HepG2 (cell line): ENCODE results near the gene TRDMT1. TPM values are rescaled to one million over a fixed set of nuclear protein-coding genes. Genes with fewer than 3 reads are reported as not detected.

Experiments used
- ATAC-seq: fragments of 200-7000 bp; cut with Tn5 transposase; 3 replicates; pipeline ENCODE4 v1.9.1; 2020; ENCODE audit warnings: mild to moderate bottlenecking, moderate library complexity
- BruUV-seq: library from RNA; stranded (reverse); fragments of 400-500 nt; replicated peaks from 2 replicates; lab custom pipeline; 2021; lab: Mats Ljungman, UMichigan
- CTCF ChIA-PET: fragments of 300-600 bp; formaldehyde crosslinking; extraction: SDS; loops from one replicate; lab custom pipeline; 2021; ENCODE audit warnings: low total read pairs, inconsistent platforms, low intra/inter-chr PET ratio; lab: Yijun Ruan, JAX
- POLR2A ChIA-PET: fragments of 350-600 bp; sonication (Branson Sonifier 250); formaldehyde crosslinking; loops from one replicate; lab custom pipeline; 2020; ENCODE audit warnings: antibody characterized with exemption, inconsistent platforms; lab: Yijun Ruan, JAX
- DNase-seq: peaks from one replicate; pipeline ENCODE4 v3.0.0-alpha.2; 2015; ENCODE audit warnings: low spot score
- FAIRE-seq: peaks from 3 replicates; lab custom pipeline; 2011; peaks lifted over from hg19 to GRCh38; lab: Jason Lieb, UNC
- H2AFZ ChIP-seq: one replicate; pipeline ENCODE4 v1.6.1; 2011; ENCODE audit warnings: low read length, inconsistent platforms
- H3K27ac ChIP-seq: fragments of 300-600 bp; 3 replicates; pipeline ENCODE4 v1.8.0; 2011; ENCODE audit warnings: mixed run types, mild to moderate bottlenecking, mixed read lengths, low read length, inconsistent platforms; ENCODE audit not compliant: insufficient read depth; ENCODE audit errors: extremely low read length
- H3K27me3 ChIP-seq, 2 experiments: fragments of 200-600 bp in 1 of 2; 2 replicates in 1 of 2; 3 replicates in 1 of 2; pipeline versions ENCODE4 v1.6.0 to v1.8.0; 2011; ENCODE audit warnings: low read length in 2 of 2, mild to moderate bottlenecking in 2 of 2, moderate library complexity in 2 of 2, inconsistent platforms in 1 of 2; ENCODE audit not compliant: insufficient read depth in 2 of 2, control insufficient read depth in 1 of 2
- H3K36me3 ChIP-seq, 2 experiments: fragments of 200-600 bp in 1 of 2; replicated peaks in 1 of 2; 2 replicates in 1 of 2; 3 replicates in 1 of 2; pipeline versions ENCODE4 v1.5.1 to v1.8.0; 2011; ENCODE audit warnings: low read length in 2 of 2, inconsistent platforms in 1 of 2; ENCODE audit not compliant: insufficient read depth in 2 of 2, control insufficient read depth in 1 of 2
- H3K4me1 ChIP-seq: 2 replicates; pipeline ENCODE4 v1.5.1; 2012; ENCODE audit warnings: low read length, inconsistent platforms; ENCODE audit not compliant: insufficient read depth
- H3K4me2 ChIP-seq: 2 replicates; pipeline ENCODE4 v1.6.0; 2011; ENCODE audit warnings: low read depth, low read length, inconsistent platforms
- H3K4me3 ChIP-seq, 3 experiments: fragments of 200-600 bp in 1 of 3; sonication (generic), shearing (Covaris generic) in 1 of 3; replicated peaks in 1 of 3; 2 replicates each; pipeline ENCODE4 v1.5.1; 2011 to 2016; ENCODE audit warnings: low read length in 3 of 3, inconsistent platforms in 2 of 3, low read depth in 2 of 3, mild to moderate bottlenecking in 2 of 3, control low read depth in 1 of 3, mixed read lengths in 1 of 3; ENCODE audit not compliant: insufficient read depth in 1 of 3
- H3K79me2 ChIP-seq: one replicate; pipeline ENCODE4 v1.6.1; 2011; ENCODE audit warnings: low read length, inconsistent platforms; ENCODE audit not compliant: insufficient read depth
- H3K9ac ChIP-seq: 2 replicates; pipeline ENCODE4 v1.6.0; 2011; ENCODE audit warnings: mild to moderate bottlenecking, low read depth, low read length, inconsistent platforms; ENCODE audit not compliant: insufficient read depth
- H3K9me3 ChIP-seq: 2 replicates; pipeline ENCODE4 v1.5.1; 2012; ENCODE audit warnings: mild to moderate bottlenecking, low read length
- H4K20me1 ChIP-seq: 2 replicates; pipeline ENCODE4 v1.6.0; 2011; ENCODE audit warnings: inconsistent platforms, mild to moderate bottlenecking, low read length, moderate library complexity; ENCODE audit not compliant: insufficient read depth
- BCL6 ChIP-seq: IDR thresholded peaks from 2 replicates; pipeline ENCODE4 v1.6.1; 2016; ENCODE audit warnings: missing genetic modification reagents, missing compliant biosample characterization
- IRX3 ChIP-seq: sonication (generic); formaldehyde crosslinking; IDR thresholded peaks from 2 replicates; pipeline ENCODE4 v1.8.1; 2023; ENCODE audit warnings: mild to moderate bottlenecking, low read depth, missing genetic modification reagents, borderline replicate concordance
- ZFAT ChIP-seq: sonication (generic); formaldehyde crosslinking; conservative IDR thresholded peaks from 2 replicates; pipeline ENCODE4 v1.8.1; 2023; ENCODE audit warnings: missing genetic modification reagents, inconsistent platforms
- ZFP90 ChIP-seq: sonication (generic); formaldehyde crosslinking; IDR thresholded peaks from 2 replicates; pipeline ENCODE4 v1.8.0; 2022; ENCODE audit warnings: missing genetic modification reagents, mild to moderate bottlenecking, inconsistent platforms, borderline replicate concordance
- ZNF337 ChIP-seq: sonication (generic); formaldehyde crosslinking; IDR thresholded peaks from 2 replicates; pipeline ENCODE4 v1.5.1; 2020; ENCODE audit warnings: missing genetic modification reagents, low read depth, mild to moderate bottlenecking, borderline replicate concordance
- ZNF562 ChIP-seq: sonication (generic); formaldehyde crosslinking; IDR thresholded peaks from 2 replicates; pipeline ENCODE4 v1.8.0; 2022; ENCODE audit warnings: missing genetic modification reagents, borderline replicate concordance
- WGBS: methylation state at CpG from one replicate; pipeline ENCODE4 v1.1.6; 2017; ENCODE audit warnings: low lambda C conversion rate; 5-methylcytosine and 5-hydroxymethylcytosine counted together
- in situ Hi-C: cut with HindIII; loops from 2 replicates; pipeline ENCODE4 v1.10.0; 2017; ENCODE audit warnings: low pct_unique_long_range_greater_than_20kb; ENCODE audit not compliant: extremely low pct_ligation_motif_present
- intact Hi-C: fragments of 100-400 bp; cut with micrococcal nuclease; formaldehyde crosslinking; loops from one replicate; pipeline ENCODE4 v1.10.0; 2022; ENCODE audit not compliant: unreplicated experiment
- polyA plus RNA-seq, 8 experiments: library from polyadenylated mRNA; depleted of rRNA in 3 of 8; stranded (reverse) in 7 of 8; unstranded in 1 of 8; fragments of >200 nt; fragmentation: Illumina TruSeq in 4 of 8; extraction: Trizol in 4 of 8; gene quantifications; 2 replicates each; pipeline versions ENCODE4 v1.2.1 to v1.2.3, GENCODE V29; 2011 to 2016; ENCODE audit warnings: low read depth in 4 of 8, missing spikeins in 1 of 8, mixed read lengths in 1 of 8; ENCODE audit not compliant: insufficient read depth in 1 of 8
- total RNA-seq, 5 experiments: library from RNA; depleted of rRNA; stranded (reverse); fragments of >200 nt; fragmentation: Illumina TruSeq; extraction: Trizol; gene quantifications; 2 replicates each; pipeline ENCODE4 v1.2.3, GENCODE V29; 2016; ENCODE audit warnings: low read depth in 1 of 5

TRDMT1 gene
- total and polyA plus RNA-seq, 2 of the 13 experiments (the other 11 are each of a cell fraction or from before 2014, with no cell fraction given) = 2.0 to 3.0 TPM

DNA sequence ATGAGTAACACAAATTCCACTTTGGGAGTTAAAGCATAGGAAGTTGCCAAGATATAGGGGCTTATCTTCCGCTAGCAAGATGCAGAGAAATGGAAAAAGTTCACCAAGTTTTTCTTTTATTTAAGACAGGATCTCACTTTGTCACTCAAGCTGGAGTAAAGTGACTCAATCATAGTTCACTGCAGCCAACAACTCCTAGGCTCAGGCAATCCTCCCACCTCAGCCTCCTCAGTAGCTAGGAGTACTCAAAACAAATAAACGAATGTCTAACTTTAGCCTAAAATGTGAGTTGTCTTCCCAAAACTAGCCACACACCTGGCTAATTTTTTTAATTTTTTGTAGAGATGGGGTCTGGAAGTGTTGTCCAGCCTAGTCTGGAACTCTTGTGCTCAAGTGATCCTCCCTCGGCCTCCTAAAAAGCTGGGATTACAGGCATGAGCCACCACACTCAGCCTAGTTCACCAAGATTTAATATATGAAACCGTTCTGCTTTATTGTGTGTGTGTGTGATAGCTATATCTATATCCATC, 36.5 kb upstream of the TRDMT1 start:
- BruUV-seq = no TSS peak
- H3K9ac ChIP-seq = no peak overlapping the region
- H3K9me3 ChIP-seq = no peaks in the 10 kb centered on the region
- H3K79me2 ChIP-seq = no peaks in the 10 kb centered on the region
- no peaks in the 10 kb centered on the region for H3K36me3 ChIP-seq
- H3K4me2 ChIP-seq = no peak overlapping the region
- no peaks in the 10 kb centered on the region for H3K27me3 ChIP-seq
- WGBS = 65% methylated on average over 4 of the region's 4 CpGs
- no peak for TF ChIP-seq ZFAT (CRISPR knock-in tag)
- no peaks in the 10 kb centered on the region for H4K20me1 ChIP-seq
- no peak overlapping the region for H3K27ac ChIP-seq
- no peak overlapping the region for H3K4me3 ChIP-seq
- ChIA-PET CTCF (no interaction called here), POLR2A (no interaction called here)
- in situ Hi-C loops (loop anchor here (25.0 kb wide), 1 partner anchor 1376 kb away; the partner anchor contains the start of gene MINDY3), intact Hi-C loops (no loop called here)
- no peak for FAIRE-seq
- no peaks in the 10 kb centered on the region for H3K4me1 ChIP-seq
- H2AFZ ChIP-seq = no peak overlapping the region
- no peak for DNase-seq
- ATAC-seq = no peak

DNA sequence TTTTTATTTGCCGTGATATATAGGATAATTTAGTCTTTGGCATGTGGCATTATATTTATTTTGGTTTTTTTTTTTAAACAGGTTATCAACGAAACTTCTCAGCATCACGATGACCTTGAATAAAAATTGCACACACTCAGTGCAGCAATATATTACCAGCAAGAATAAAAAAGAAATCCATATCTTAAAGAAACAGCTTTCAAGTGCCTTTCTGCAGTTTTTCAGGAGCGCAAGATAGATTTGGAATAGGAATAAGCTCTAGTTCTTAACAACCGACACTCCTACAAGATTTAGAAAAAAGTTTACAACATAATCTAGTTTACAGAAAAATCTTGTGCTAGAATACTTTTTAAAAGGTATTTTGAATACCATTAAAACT, 35.7 kb upstream of the TRDMT1 start:
- DNase-seq (no peak), FAIRE-seq (no peak), ATAC-seq (no peak)
- H3K9ac ChIP-seq = no peak overlapping the region
- no peaks in the 10 kb centered on the region for H3K9me3 ChIP-seq
- H3K36me3 ChIP-seq = no peaks in the 10 kb centered on the region
- no peak overlapping the region for H2AFZ ChIP-seq
- ChIA-PET POLR2A (no interaction called here), CTCF (no interaction called here)
- WGBS = 48% methylated on average over 5 of the region's 5 CpGs
- TF ChIP-seq ZNF562 (CRISPR knock-in tag) (no peak), BCL6 (CRISPR knock-in tag) (no peak), IRX3 (no peak), ZFP90 (CRISPR knock-in tag) (no peak), ZNF337 (CRISPR knock-in tag) (no peak)
- H3K4me2 ChIP-seq = no peak overlapping the region
- BruUV-seq = no TSS peak
- no peaks in the 10 kb centered on the region for H3K79me2 ChIP-seq
- H3K4me3 ChIP-seq = no peak overlapping the region
- H3K27ac ChIP-seq = no peak overlapping the region
- no peaks in the 10 kb centered on the region for H4K20me1 ChIP-seq
- in situ Hi-C loops (loop anchor here (25.0 kb wide), 1 partner anchor 1375 kb away; the partner anchor contains the start of gene MINDY3), intact Hi-C loops (no loop called here)
- H3K4me1 ChIP-seq = no peaks in the 10 kb centered on the region
- no peaks in the 10 kb centered on the region for H3K27me3 ChIP-seq
